GM12864 (cell line): ENCODE measurements around the gene WDR72.

ENCODE experiments used
- DNase-seq: peaks from one replicate; pipeline ENCODE4 v3.0.0-alpha.2; 2011; ENCODE audit warnings: low read depth
- H3K4me3 ChIP-seq: 2 replicates; pipeline ENCODE4 v1.5.1; 2011; ENCODE audit warnings: mild to moderate bottlenecking, low read depth, low read length, control low read depth
- CTCF ChIP-seq: IDR thresholded peaks from 2 replicates; pipeline ENCODE4 v1.5.1; 2011; ENCODE audit warnings: low read depth, mild to moderate bottlenecking, moderate library complexity, low read length, control low read depth, inconsistent platforms; ENCODE audit errors: missing control alignments

The WDR72 gene

GRCh38 chr15:53747501-53748068, 11.9 kb downstream of the WDR72 start:
- no peak overlapping the region for H3K4me3 ChIP-seq
- no peak for TF ChIP-seq CTCF
- DNase-seq = no peak

- TF ChIP-seq CTCF = no peak
- no peak for DNase-seq
- no peak overlapping the region for H3K4me3 ChIP-seq
Measured at GRCh38 chr15:53746101-53746500, 13.4 kb downstream of the WDR72 start.

- H3K4me3 ChIP-seq = no peak overlapping the region
- TF ChIP-seq CTCF = no peak
- no peak for DNase-seq
Measured at GRCh38 chr15:53739651-53740050, 19.8 kb downstream of the WDR72 start.

GRCh38 chr15:53739187-53739586, 20.3 kb downstream of the WDR72 start:
- DNase-seq = no peak
- no peak overlapping the region for H3K4me3 ChIP-seq
- TF ChIP-seq CTCF = no peak

- no peak for DNase-seq
- no peak for TF ChIP-seq CTCF
- H3K4me3 ChIP-seq = no peak overlapping the region
Measured at GRCh38 chr15:53721334-53722087, 38.0 kb downstream of the WDR72 start.

- TF ChIP-seq CTCF = no peak
- H3K4me3 ChIP-seq = no peak overlapping the region
- no peak for DNase-seq
Measured at GRCh38 chr15:53716909-53717876, 42.3 kb downstream of the WDR72 start.
